ENCODE data around the gene PLD1.

Gene PLD1

DNA sequence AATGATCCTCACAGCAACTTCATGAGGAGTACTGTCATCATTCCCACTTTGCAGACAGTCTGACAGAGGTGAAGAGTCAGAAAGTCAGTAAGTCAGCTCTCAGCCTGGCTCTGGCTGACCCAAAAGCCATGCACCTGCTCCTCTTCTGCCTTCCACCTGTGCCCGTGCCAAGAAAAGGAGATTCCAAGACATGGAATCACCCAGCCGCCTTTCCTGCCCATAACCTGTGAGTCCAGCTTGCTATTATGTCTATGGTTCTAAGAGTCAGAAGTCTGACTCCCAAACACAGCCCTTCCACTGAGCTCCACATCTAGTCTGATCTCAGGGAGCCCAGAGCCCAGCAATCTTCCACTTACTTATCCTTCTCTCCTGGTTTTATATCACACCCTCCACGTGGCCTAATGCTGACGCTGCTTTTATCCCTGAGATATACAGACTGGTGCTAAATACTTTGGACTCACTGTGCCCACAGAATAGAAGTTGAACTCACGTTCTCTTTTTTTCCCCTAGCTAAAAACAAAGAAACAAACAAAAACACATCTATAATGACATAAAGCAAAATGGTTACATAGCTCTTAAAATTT, 66.0 kb downstream of the PLD1 start:
- no peak for DNase-seq

DNA sequence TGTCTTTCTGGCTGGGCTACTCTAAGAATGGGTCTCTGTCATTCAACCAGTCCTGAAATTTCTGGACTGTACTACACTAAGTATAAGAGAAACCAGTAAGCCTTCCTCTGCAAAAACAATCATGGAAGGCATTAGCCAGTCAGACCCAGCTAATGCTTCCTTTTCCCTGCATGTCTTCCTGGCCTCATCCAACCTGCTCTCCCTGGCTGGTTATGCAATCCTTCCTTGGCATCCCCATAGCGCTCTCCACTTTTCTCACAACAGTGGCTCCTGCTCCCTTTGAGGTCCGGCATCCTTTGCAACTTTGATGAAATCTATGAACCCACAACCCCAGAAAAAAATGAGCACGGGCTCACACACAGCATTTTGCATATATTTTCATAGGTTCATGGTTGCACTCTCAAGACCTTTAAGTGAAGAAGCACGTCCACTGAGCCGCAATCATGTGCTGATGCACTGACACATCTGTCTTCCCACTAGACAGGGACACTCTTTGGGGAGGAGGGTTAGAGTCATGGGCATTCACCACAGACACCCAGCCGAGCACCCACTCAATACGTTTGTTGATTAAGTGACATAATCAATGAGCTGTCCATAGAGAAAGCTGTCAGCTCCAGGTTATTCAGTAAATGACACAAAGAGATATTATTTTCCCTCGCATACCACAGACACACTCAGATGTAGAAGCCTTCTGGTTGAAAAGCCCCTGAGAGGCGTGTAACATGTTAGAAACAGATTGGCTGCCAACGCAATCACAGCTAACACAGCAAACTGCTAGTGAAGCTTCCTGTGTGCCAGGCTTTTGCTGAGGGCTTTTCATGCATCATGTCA, 66.7 kb downstream of the PLD1 start:
- DNase-seq = no peak

DNA sequence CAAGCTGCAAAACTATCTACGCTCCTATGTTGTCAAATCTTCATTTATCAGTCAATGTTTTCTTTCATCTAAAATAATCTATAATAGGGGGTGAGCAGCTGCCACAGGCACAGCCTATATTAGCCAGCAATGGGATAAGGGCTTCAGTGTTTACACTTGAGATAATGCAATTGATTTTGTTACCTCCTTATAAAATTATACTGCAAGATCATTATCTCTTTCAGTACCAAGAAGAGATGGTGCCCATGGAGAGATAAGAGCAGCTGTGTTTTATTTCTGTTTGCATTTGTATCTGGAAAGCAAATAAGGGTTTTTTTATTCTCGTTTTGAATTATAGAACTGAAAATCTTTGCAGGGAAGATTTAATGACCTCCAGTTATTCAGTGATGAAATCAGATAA, 68.9 kb downstream of the PLD1 start:
- DNase-seq = no peak

DNA sequence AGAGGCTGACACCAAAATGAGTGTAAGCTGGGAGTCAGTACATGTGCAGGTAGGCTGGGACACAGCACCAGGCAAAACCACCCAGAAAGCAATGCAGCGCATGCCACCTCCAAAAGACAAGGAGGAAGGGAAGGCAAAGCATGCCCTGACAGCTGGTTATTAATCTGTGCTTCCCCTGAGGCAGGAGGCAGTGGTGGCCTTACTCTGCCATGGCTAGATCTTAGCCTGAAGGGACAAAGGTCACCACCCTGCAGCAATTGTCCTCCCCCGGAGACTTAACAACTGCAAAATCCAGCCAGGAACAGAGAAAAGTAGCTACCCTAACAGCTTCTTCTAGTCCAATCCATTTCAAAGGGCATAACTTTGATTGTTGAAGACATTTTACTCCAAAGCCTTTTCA, 73.7 kb downstream of the PLD1 start:
- DNase-seq = no peak

DNA sequence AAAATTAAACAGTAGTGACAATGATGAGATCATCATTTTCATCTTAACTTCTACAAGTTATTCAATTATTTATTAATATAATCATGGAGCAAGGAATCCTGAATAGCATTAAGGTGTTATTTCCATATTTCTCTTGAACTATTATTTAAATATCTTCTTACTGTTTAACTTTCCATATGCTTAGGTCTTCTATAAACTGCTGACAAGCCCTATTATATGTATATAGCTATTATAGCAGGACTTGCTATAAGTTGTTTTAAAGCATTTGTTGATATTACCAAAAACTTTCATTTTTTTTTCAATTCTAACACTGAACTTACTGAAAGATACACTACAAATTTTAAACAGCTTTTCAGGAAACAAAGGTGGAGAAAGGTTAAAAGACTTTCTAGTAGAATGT, 76.7 kb downstream of the PLD1 start:
- no peak for DNase-seq

DNA sequence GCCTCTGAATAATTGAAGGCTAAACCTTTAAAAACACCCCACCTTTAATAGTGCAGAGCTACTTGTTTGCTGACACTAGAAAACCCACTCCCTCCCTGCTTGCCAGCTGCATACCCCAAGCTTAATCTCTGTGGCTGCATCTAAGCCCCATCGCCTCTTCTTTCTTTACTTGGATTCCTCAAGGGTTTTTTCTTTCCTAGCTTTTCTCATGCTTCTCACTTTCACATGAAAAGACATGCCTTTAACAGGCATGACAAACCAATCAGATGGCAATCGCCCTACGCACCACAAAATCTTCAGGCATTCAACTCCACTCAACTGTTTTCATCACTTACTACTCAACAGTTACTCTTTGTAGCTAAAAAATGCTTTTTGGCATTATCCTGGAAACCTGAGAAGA, 77.5 kb downstream of the PLD1 start:
- DNase-seq = no peak

DNA sequence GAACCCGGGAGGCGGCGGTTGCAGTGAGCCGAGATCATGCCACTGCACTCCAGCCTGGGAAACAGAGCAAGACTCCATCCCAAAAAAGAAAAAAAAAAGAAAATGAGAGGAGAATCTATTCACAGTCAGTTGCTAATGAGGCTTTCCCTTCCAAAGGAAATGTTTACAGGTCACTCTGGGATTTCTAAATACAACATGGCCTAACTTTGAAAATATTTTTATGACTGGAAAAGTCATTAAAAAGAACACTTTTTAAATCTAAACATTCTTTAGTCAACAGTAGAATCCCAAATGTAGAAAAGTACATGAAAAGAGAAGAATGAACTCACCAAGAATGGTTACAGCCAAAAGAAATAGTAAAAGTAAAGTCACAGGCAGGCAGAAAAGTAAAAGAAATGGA, 78.6 kb downstream of the PLD1 start:
- no peak for DNase-seq

DNA sequence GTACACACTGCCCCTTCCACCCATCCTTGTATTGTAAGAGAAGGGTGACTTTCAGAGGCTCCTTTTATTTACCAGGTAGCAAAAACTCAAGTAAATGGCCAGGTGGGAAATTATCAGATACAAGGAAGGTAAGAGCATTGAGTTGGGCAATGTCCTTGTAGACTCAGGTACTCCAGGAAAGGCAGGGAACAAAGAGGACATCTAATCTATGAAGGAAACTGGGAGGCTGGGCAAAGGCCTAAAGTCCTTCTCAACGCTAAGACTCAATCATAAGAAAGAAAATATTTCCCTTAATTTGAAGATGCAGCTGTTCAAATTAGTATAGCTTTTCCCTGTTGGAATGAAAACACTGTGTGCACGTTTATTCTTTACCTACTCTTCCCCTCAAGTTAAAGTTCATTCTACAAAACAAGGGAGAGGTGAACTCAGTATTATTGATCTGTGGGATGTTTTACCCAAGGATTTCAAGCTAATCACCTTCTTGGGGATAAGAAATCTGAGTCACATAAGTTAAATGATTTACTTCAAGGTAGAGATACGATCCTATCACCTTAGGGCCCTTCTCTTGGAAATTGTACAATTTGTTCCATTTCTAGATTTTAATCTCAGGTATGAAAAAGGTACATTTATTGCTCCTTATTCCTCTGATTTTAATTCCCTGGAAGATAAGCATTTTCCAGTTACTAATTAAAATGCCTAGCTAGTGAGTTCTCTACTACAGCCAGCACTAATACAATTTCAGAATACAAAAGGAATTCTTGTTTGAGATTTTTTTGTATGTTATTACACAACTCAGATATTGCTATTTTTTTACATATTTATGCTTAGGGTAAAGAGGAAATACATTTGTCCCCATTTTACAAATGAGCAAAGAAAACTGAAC, 80.6 kb downstream of the PLD1 start:
- DNase-seq = no peak

DNA sequence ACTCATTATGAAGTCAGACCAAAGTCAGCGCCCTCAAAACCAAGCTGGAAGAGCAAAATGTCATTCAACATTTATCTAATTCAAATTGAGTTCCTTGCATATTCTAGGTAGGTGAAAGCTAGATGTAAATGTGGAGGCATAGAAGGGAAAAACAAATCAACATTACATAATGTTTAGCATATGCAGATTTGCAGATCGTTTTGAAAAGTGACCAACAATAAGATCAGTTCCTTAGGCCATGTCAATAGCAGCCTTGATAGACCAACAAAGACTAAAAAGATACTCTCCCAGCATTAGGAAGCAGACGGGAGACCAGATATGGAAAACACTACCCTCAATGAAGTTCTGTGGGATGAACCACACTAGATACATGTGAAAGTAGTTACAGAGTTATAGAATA, 83.0 kb downstream of the PLD1 start:
- DNase-seq = no peak

DNA sequence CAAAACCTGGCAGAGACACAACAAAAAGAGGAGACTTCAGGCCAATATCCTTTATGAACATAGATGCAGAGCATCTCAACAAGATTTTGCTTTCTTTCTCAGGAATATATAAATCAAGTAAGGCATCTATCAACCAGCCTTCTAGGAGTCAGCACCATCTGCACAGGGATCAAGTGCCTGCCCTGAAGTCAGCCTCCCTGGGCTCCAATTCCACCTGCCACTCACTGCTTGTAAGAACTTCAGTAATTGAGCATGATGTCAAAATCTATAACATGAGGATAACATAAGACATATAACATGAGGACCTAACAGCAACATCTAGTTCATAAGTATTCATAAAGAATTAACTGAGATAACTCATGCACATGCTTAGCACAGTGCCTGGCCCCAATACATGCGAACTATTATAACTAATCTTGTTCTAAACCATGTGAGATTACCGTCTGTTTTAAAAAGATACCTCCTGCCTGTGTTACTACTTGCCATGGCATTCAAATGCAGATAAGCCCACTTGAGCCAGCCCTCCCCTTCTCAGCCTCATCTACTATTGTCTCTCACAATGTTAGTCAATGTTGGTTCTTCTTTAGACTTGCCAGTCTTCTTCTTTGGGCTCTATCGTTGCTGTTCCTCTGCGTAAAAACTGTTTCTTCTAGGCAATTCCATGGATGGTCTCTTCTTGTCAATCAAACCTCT, 91.6 kb downstream of the PLD1 start:
- no peak for DNase-seq

DNA sequence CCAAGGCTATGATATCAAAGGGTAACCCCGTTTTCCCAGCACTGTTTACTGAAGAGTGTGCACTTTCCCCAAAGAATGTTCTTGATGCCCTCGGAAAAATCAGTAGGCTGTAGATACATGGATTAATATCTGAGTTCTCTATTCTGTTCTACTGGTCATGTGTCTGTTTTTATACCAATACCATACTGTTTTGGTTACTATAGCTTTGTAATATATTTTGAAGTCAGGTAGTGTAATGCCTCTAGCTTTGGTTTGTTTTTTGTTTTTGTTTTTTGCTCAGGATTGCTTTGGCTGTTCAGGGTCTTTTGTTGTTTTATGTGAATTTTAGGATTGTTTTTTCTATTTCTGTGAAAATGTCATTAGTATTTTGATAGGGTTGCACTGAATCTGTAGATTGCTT, 95.1 kb downstream of the PLD1 start:
- no peak for DNase-seq

DNA sequence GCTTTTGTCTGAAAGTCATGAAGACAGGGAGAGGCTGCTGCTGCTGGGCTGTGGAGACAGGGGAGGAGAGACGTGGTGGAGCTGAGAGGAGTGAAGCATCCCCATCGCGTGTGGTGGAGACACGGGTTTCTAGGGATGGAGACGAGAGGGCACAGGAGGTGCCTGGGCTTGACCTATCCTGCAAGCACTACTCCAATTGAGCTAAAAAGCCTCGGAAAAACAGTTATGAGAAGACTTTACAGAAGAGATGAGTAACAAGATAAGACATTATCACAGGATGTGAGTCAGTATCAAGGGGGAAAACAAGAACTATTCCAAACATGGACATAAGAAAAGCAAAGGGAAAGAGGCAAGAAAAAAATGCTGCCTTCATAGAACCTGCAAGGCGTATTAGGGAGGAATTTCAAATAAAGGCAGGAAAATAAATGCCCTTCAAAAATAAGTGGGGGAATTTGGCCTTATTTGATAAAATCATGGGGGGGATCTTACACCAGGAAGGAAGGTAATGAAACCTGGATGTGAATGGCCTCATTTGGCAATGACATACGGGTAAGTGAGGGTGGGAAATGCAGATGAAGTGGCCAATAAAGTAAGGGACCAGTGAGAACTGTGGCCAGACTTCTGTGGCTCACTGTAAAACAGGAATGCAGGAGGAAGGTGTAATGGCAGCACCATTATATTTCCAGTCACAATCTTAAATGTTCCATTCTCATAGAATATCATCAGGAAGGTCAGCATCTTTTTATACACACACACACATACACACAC, 97.9 kb downstream of the PLD1 start:
- DNase-seq = no peak

DNA sequence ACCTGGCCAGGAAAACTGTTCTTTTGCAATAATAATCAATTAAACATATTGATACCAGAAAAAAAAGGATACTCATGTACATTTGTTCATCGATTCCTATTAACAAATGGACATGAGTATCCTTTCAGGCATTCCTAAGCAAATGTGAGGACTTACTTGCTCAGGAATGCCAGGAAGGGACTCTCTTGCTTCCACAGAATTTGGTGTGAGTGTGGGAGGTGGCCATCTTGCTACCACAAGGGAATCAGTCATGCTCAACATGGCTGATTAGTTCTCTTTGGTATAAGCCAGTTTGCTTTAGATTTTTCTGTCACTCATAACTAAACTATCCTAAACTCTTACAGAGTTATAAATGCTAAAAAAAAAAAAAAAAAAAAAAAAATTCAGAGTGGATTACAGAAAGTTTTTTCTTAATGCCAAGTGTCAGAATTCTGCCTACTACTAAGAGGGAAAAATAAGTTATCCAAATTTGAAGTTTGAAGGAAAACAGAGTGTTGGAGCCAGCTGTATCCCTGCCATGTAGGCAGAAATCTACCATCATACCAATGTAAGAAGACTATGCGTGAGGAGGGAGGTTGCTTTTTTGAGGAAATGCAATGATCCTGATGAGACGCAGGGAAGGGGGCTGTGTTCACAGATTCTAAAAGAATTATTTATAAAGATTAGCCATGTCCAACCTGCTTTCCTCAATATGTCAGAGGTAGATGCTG, 98.7 kb downstream of the PLD1 start:
- DNase-seq = no peak

DNA sequence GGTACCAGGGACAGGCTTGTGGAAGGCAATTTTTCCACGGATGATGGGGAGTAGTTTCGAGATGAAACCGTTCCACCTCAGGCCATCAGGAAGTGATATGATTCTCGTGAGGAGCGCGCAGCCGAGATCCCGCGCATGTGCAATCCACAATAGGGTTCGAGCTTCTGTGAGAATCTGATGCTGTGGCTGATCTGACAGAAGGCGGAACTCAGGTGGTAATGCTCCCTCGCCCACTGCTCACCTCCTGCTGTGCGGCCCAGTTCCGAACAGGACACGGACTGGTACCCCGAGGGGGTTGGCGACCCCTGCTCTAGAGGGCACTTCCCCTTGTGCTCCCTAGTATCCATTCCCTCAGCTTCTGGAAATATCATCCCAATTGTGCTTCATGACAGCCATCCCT, 99.9 kb downstream of the PLD1 start:
- no peak for DNase-seq

DNA sequence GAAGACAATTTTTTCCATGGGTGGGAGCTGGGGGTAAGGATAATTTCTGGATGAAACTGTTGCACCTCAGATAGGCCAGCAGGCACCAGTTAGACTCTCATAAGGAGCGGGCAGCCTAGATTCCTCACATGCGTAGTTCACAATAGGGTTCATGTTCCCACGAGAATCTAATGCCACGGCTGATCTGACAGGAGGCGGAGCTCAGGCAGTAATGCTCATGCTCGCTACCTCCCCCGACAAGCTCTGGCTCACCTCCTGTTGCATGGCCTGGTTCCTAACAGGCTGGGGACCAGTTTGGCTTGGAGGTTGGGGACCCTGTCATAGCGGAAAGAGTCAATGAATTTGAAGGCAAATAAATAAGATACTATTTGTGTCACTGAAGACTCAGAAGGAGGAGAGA, 105.5 kb downstream of the PLD1 start:
- DNase-seq = no peak

DNA sequence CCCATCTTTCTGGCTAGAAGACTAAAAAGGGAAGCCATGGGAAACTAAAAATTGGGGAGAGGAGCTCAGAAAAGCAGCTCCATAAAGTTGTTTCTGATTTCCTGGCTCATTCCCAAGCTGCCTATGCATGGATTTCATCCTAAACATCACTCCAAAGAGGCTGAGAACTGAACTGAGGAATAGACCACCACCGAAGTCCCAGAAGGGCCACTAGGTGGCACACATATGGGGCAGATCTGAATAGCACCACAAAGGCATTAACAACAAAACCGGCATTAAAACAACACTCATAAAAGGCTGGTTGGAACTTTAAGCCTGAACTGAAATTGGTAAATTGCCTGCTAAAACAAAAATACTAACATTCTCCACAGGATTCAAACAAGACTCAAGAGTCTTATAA, 106.3 kb downstream of the PLD1 start:
- no peak for DNase-seq

DNA sequence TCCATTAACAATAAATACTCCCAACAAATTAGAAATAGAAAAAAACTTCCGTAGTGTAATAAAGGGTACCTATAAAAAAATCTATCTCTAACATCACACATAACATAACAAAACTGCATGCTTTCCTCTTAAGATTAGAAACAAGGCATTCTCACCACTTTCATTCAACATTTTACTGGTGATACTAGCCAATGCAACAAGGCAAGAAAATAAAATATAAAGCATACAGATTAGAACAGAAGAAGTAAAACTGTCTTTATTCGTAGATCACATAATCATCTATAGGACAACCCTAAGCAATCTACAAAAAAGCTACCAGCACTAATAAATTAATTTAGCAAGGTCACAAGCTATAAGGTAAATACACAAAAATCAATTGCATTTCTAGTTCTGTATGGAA, 107.1 kb downstream of the PLD1 start:
- DNase-seq = no peak

DNA sequence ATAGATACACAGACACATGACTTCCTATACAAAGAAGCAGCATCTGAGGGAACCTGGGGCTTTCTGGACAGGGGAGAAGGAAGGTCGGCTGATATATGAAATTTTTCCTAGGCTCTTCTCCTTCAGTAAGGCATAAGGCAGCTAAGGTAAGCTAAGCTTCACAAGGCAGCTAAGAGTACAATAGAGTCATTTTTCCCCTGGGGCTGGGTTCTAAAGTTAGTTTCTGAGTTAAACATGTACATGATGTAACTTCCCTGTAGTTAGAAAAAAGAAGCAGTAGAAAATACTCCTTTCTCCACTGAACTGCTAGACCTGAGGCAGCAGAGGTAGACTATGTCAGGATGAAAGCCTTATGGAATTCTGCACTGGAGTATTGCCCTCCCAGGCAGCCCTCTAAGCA, 109.6 kb downstream of the PLD1 start:
- DNase-seq = no peak

DNA sequence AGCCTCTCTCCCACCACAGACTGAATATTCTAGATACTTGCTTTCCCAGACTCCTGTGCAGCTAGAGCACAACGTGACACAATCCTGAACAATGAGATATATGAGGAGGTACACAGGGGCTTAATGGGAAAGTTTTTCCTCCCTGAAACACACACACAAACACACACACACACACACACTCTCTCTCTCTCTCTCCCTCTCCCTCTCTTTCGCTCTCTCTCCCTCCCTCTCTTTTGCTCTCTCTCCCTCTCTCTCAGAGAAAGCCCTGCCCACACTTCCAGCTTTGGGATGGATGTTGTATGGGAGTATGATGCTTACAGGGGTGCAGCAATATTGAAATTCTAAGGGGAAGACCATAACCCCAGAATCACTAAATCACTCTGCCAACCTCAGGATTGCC, 110.1 kb downstream of the PLD1 start:
- DNase-seq = no peak

DNA sequence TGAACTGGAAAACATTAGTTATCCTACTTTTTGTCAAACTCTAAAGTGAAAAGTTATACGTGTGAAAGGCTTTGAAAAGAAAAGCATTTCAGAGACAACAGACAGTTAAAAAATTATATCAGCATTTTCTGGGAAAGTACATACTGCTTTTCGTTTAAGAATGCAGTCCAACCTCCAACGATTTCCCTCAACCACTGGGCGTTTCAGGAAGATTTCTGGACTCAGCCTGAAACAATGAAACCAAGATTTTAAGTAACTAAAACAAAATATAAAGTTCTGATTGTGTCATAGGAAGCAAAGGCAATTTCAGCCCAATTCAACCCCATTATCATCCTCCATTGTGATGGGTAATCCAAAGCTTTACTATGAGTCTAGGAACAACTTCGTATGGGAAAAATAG, 110.7 kb downstream of the PLD1 start:
- DNase-seq = no peak

DNA sequence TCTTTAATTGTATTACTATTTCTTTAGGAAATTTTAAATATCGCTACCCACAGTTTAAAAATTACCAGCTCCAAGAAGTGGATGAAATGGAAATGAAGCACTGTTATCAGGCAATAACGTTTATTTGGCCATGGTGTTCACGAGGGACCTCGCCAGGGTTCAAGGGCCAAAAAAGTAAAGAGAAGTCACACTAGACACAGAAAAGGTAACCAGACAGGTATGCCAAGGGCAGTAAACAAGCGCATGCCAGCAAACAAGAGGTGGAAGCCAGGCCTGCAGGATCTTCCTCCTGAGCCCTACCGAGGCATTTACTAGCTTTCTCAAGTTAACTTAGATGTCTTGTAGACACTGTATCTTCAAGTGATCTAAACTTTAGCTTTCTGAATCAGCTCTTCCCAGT, 113.5 kb downstream of the PLD1 start:
- DNase-seq = no peak

DNA sequence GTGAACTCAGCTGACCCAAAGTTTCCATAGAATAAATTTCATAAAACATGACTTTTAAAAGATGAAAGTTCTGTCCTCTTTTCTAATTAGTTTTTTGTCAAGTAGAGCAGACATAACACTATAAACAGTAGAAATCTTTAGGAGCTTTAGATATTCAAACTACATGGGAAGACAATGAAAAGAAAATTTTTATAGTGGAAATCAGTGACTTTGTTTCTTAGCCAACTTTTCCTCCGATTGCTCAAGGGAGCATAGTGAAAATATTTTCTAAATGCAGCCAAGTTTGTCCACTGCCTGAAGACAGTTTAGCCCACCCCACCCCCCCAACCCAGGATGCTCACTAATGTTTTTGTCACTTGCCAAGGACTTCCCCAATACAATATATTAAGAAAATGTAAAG, 114.9 kb downstream of the PLD1 start:
- DNase-seq = no peak

Measured in amniotic stem cell (primary cell).